HepG2 (cell line): ENCODE data around the gene HYOU1. TPM values are rescaled to one million over a fixed set of nuclear protein-coding genes. Genes with fewer than 3 reads are reported as not detected.

Experiments
- ATAC-seq: fragments of 200-7000 bp; cut with Tn5 transposase; 3 replicates; pipeline ENCODE4 v1.9.1; 2020; ENCODE audit warnings: mild to moderate bottlenecking, moderate library complexity
- BruUV-seq: library from RNA; stranded (reverse); fragments of 400-500 nt; replicated peaks from 2 replicates; lab custom pipeline; 2021; lab: Mats Ljungman, UMichigan
- CTCF ChIA-PET: fragments of 300-600 bp; formaldehyde crosslinking; extraction: SDS; loops from one replicate; lab custom pipeline; 2021; ENCODE audit warnings: low total read pairs, inconsistent platforms, low intra/inter-chr PET ratio; lab: Yijun Ruan, JAX
- POLR2A ChIA-PET: fragments of 350-600 bp; sonication (Branson Sonifier 250); formaldehyde crosslinking; loops from one replicate; lab custom pipeline; 2020; ENCODE audit warnings: antibody characterized with exemption, inconsistent platforms; lab: Yijun Ruan, JAX
- DNase-seq: peaks from one replicate; pipeline ENCODE4 v3.0.0-alpha.2; 2015; ENCODE audit warnings: low spot score
- FAIRE-seq: peaks from 3 replicates; lab custom pipeline; 2011; peaks lifted over from hg19 to GRCh38; lab: Jason Lieb, UNC
- H2AFZ ChIP-seq: one replicate; pipeline ENCODE4 v1.6.1; 2011; ENCODE audit warnings: low read length, inconsistent platforms
- H3K27ac ChIP-seq: fragments of 300-600 bp; 3 replicates; pipeline ENCODE4 v1.8.0; 2011; ENCODE audit warnings: mixed run types, mild to moderate bottlenecking, mixed read lengths, low read length, inconsistent platforms; ENCODE audit not compliant: insufficient read depth; ENCODE audit errors: extremely low read length
- H3K27me3 ChIP-seq, 2 experiments: fragments of 200-600 bp in 1 of 2; 2 replicates in 1 of 2; 3 replicates in 1 of 2; pipeline versions ENCODE4 v1.6.0 to v1.8.0; 2011; ENCODE audit warnings: low read length in 2 of 2, mild to moderate bottlenecking in 2 of 2, moderate library complexity in 2 of 2, inconsistent platforms in 1 of 2; ENCODE audit not compliant: insufficient read depth in 2 of 2, control insufficient read depth in 1 of 2
- H3K36me3 ChIP-seq, 2 experiments: fragments of 200-600 bp in 1 of 2; replicated peaks in 1 of 2; 2 replicates in 1 of 2; 3 replicates in 1 of 2; pipeline versions ENCODE4 v1.5.1 to v1.8.0; 2011; ENCODE audit warnings: low read length in 2 of 2, inconsistent platforms in 1 of 2; ENCODE audit not compliant: insufficient read depth in 2 of 2, control insufficient read depth in 1 of 2
- H3K4me1 ChIP-seq: 2 replicates; pipeline ENCODE4 v1.5.1; 2012; ENCODE audit warnings: low read length, inconsistent platforms; ENCODE audit not compliant: insufficient read depth
- H3K4me2 ChIP-seq: 2 replicates; pipeline ENCODE4 v1.6.0; 2011; ENCODE audit warnings: low read depth, low read length, inconsistent platforms
- H3K4me3 ChIP-seq, 3 experiments: fragments of 200-600 bp in 1 of 3; sonication (generic), shearing (Covaris generic) in 1 of 3; replicated peaks in 1 of 3; 2 replicates each; pipeline ENCODE4 v1.5.1; 2011 to 2016; ENCODE audit warnings: low read length in 3 of 3, inconsistent platforms in 2 of 3, low read depth in 2 of 3, mild to moderate bottlenecking in 2 of 3, control low read depth in 1 of 3, mixed read lengths in 1 of 3; ENCODE audit not compliant: insufficient read depth in 1 of 3
- H3K79me2 ChIP-seq: one replicate; pipeline ENCODE4 v1.6.1; 2011; ENCODE audit warnings: low read length, inconsistent platforms; ENCODE audit not compliant: insufficient read depth
- H3K9ac ChIP-seq: 2 replicates; pipeline ENCODE4 v1.6.0; 2011; ENCODE audit warnings: mild to moderate bottlenecking, low read depth, low read length, inconsistent platforms; ENCODE audit not compliant: insufficient read depth
- H3K9me3 ChIP-seq: 2 replicates; pipeline ENCODE4 v1.5.1; 2012; ENCODE audit warnings: mild to moderate bottlenecking, low read length
- H4K20me1 ChIP-seq: 2 replicates; pipeline ENCODE4 v1.6.0; 2011; ENCODE audit warnings: inconsistent platforms, mild to moderate bottlenecking, low read length, moderate library complexity; ENCODE audit not compliant: insufficient read depth
- CBX2 ChIP-seq, 2 experiments: fragments of 200-600 bp in 1 of 2; sonication (generic); formaldehyde crosslinking in 1 of 2; IDR thresholded peaks; 2 replicates each; pipeline versions ENCODE4 v1.7.0 to v1.8.1; 2018 to 2022; ENCODE audit warnings: low read depth in 2 of 2, low read length in 1 of 2, mild to moderate bottlenecking in 1 of 2, missing genetic modification reagents in 1 of 2
- CREB1 ChIP-seq, 2 experiments: fragments of 450-650 bp in 1 of 2; IDR thresholded peaks; 2 replicates each; pipeline ENCODE4 v1.6.1; 2016 to 2017; ENCODE audit warnings: control low read depth in 1 of 2, mild to moderate bottlenecking in 1 of 2, missing compliant biosample characterization in 1 of 2, missing genetic modification characterization in 1 of 2
- HNRNPL ChIP-seq: fragments of 200-400 bp; formaldehyde crosslinking; IDR thresholded peaks from 2 replicates; pipeline ENCODE4 v1.6.1; 2017; ENCODE audit warnings: mild to moderate bottlenecking, low read depth, low read length
- JUN ChIP-seq: sonication (generic); formaldehyde crosslinking; IDR thresholded peaks from 2 replicates; pipeline ENCODE4 v1.4.0; 2020; ENCODE audit warnings: mild to moderate bottlenecking, missing genetic modification reagents
- NFYB ChIP-seq: sonication (generic); formaldehyde crosslinking; IDR thresholded peaks from 2 replicates; pipeline ENCODE4 v1.4.0; 2020; ENCODE audit warnings: missing genetic modification reagents
- NRL ChIP-seq: sonication (generic); formaldehyde crosslinking; IDR thresholded peaks from 2 replicates; pipeline ENCODE4 v1.5.0; 2020; ENCODE audit warnings: missing genetic modification reagents, mild to moderate bottlenecking, moderate library complexity, borderline replicate concordance
- PPARG ChIP-seq: conservative IDR thresholded peaks from 2 replicates; pipeline ENCODE4 v1.6.1; 2016; ENCODE audit warnings: missing biosample characterization, missing genetic modification reagents
- YEATS4 ChIP-seq: sonication (generic); formaldehyde crosslinking; IDR thresholded peaks from 2 replicates; pipeline ENCODE4 v1.4.0; 2020; ENCODE audit warnings: missing genetic modification reagents, borderline replicate concordance
- ZNF317 ChIP-seq: sonication (generic); formaldehyde crosslinking; IDR thresholded peaks from 2 replicates; pipeline ENCODE4 v1.5.0; 2020; ENCODE audit warnings: mild to moderate bottlenecking, missing genetic modification reagents
- ZNF709 ChIP-seq: sonication (generic); formaldehyde crosslinking; IDR thresholded peaks from 2 replicates; pipeline ENCODE4 v1.5.0; 2020; ENCODE audit warnings: mild to moderate bottlenecking, missing genetic modification reagents
- WGBS: methylation state at CpG from one replicate; pipeline ENCODE4 v1.1.6; 2017; ENCODE audit warnings: low lambda C conversion rate; 5-methylcytosine and 5-hydroxymethylcytosine counted together
- in situ Hi-C: cut with HindIII; loops from 2 replicates; pipeline ENCODE4 v1.10.0; 2017; ENCODE audit warnings: low pct_unique_long_range_greater_than_20kb; ENCODE audit not compliant: extremely low pct_ligation_motif_present
- intact Hi-C: fragments of 100-400 bp; cut with micrococcal nuclease; formaldehyde crosslinking; loops from one replicate; pipeline ENCODE4 v1.10.0; 2022; ENCODE audit not compliant: unreplicated experiment
- polyA plus RNA-seq, 8 experiments: library from polyadenylated mRNA; depleted of rRNA in 3 of 8; stranded (reverse) in 7 of 8; unstranded in 1 of 8; fragments of >200 nt; fragmentation: Illumina TruSeq in 4 of 8; extraction: Trizol in 4 of 8; gene quantifications; 2 replicates each; pipeline versions ENCODE4 v1.2.1 to v1.2.3, GENCODE V29; 2011 to 2016; ENCODE audit warnings: low read depth in 4 of 8, missing spikeins in 1 of 8, mixed read lengths in 1 of 8; ENCODE audit not compliant: insufficient read depth in 1 of 8
- total RNA-seq, 5 experiments: library from RNA; depleted of rRNA; stranded (reverse); fragments of >200 nt; fragmentation: Illumina TruSeq; extraction: Trizol; gene quantifications; 2 replicates each; pipeline ENCODE4 v1.2.3, GENCODE V29; 2016; ENCODE audit warnings: low read depth in 1 of 5
- TF ChIP-seq, protein P1 (sequence below): sonication (generic); formaldehyde crosslinking; IDR thresholded peaks from 2 replicates; pipeline ENCODE4 v1.5.0; 2020; ENCODE audit warnings: missing genetic modification reagents
- TF ChIP-seq, protein P2 (sequence below): sonication (generic); formaldehyde crosslinking; IDR thresholded peaks from 2 replicates; pipeline ENCODE4 v1.5.1; 2020; ENCODE audit warnings: missing genetic modification reagents, mild to moderate bottlenecking, borderline replicate concordance
- TF ChIP-seq, protein P3 (sequence below): sonication (generic); formaldehyde crosslinking; conservative IDR thresholded peaks from 2 replicates; pipeline ENCODE4 v1.8.0; 2022; ENCODE audit warnings: low read depth, missing genetic modification reagents
- TF ChIP-seq, protein P4 (sequence below): fragments of 450-650 bp; IDR thresholded peaks from 2 replicates; pipeline ENCODE4 v1.6.1; 2016
- TF ChIP-seq, protein P5 (sequence below): sonication (generic); formaldehyde crosslinking; IDR thresholded peaks from 2 replicates; pipeline ENCODE4 v1.4.0; 2020; ENCODE audit warnings: mild to moderate bottlenecking, low read depth, missing genetic modification reagents

Gene HYOU1
- total and polyA plus RNA-seq, 2 of the 13 experiments (the other 11 are each of a cell fraction or from before 2014, with no cell fraction given) = 127 to 155 TPM

DNA sequence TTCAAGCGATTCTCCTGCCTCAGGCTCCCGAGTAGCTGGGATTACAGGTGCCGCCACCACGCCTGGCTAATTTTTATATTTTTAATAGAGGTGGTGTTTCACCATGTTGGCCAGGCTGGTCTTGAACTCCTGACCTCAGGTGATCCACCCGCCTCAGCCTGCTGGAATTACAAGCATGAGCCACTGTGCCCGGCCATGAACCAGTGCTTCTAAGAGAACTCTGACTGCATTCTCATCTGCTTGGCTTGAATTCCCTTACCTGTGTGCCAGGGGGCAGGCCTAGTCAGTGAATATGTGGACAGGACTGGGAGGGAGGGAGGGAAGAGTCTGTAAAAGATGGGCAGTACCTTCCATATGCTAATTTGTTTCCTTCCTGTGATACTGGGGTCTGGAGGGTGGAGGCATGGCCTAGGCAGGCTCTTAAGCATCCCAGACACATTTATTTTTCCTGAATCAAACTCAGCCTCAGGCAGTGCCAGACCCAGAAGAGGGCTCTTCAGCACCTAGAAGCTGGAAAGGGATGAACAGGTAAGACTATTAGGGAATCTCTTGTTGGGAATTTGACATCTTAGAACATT is 45.4 kb downstream of the HYOU1 start (continued):
- TF ChIP-seq, protein P1, sequence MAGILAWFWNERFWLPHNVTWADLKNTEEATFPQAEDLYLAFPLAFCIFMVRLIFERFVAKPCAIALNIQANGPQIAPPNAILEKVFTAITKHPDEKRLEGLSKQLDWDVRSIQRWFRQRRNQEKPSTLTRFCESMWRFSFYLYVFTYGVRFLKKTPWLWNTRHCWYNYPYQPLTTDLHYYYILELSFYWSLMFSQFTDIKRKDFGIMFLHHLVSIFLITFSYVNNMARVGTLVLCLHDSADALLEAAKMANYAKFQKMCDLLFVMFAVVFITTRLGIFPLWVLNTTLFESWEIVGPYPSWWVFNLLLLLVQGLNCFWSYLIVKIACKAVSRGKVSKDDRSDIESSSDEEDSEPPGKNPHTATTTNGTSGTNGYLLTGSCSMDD (CRISPR knock-in tag) = no peak
- TF ChIP-seq, all 625 proteins: peak for 0

DNA sequence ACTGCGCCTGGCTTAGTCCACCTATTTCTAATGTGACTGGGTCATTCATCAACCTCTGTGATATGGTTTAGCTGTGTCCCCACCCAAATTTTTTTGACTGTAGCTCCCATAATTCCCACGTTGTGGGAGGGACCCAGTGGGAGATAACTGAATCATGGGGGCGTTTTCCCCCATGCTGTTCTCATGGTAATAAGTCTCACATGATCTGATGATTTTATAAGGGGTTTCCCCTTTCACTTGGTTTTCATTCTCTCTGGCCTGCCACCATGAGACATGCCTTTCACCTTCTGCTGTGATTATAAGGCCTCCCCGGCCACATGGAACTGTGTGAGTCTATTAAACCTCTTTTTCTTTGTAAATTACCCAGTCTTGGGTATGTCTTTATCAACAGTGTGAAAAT is 50.3 kb downstream of the HYOU1 start:
- ChIA-PET CTCF (no interaction called here), POLR2A (no interaction called here)
- no peak for FAIRE-seq
- Histone ChIP-seq H3K4me2 (no peak overlapping the region), H2AFZ (no peak overlapping the region), H3K27me3 (no peaks in the 10 kb centered on the region), H3K4me1 (no peaks in the 10 kb centered on the region), H3K4me3 (no peak overlapping the region), H3K9ac (no peak overlapping the region), H3K27ac (no peak overlapping the region), H3K79me2 (no peaks in the 10 kb centered on the region), H3K36me3 (peaks cover 8 to 40% of the 10 kb centered on the region in 2 experiments; a peak in 4 of 5 replicates), H4K20me1 (no peaks in the 10 kb centered on the region), H3K9me3 (no peaks in the 10 kb centered on the region)
- intact Hi-C loops = no loop called here
- 93% methylated on average over 4 of the region's 4 CpGs for WGBS
- in situ Hi-C loops = no loop called here
- no peak for ATAC-seq
- no TSS peak for BruUV-seq
- DNase-seq = no peak
- TF ChIP-seq CBX2 (IDR thresholded peaks at IDR 0.05; ENCODE audit: low read depth, low read length) = no peak
- TF ChIP-seq CBX2 (CRISPR knock-in tag; IDR thresholded peaks at IDR 0.05; ENCODE audit: low read depth) = no peak
- no peak for TF ChIP-seq PPARG
- no peak for TF ChIP-seq NRL (CRISPR knock-in tag)
- no peak for TF ChIP-seq CREB1 (IDR thresholded peaks at IDR 0.05)
- no peak for TF ChIP-seq CREB1 (CRISPR knock-in tag; IDR thresholded peaks at IDR 0.05)
- TF ChIP-seq ZNF317 (CRISPR knock-in tag) = no peak
- TF ChIP-seq, protein P2, sequence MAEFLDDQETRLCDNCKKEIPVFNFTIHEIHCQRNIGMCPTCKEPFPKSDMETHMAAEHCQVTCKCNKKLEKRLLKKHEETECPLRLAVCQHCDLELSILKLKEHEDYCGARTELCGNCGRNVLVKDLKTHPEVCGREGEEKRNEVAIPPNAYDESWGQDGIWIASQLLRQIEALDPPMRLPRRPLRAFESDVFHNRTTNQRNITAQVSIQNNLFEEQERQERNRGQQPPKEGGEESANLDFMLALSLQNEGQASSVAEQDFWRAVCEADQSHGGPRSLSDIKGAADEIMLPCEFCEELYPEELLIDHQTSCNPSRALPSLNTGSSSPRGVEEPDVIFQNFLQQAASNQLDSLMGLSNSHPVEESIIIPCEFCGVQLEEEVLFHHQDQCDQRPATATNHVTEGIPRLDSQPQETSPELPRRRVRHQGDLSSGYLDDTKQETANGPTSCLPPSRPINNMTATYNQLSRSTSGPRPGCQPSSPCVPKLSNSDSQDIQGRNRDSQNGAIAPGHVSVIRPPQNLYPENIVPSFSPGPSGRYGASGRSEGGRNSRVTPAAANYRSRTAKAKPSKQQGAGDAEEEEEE = no peak
- no peak for TF ChIP-seq YEATS4 (CRISPR knock-in tag)
- TF ChIP-seq NFYB (CRISPR knock-in tag) = no peak
- TF ChIP-seq, protein P3, sequence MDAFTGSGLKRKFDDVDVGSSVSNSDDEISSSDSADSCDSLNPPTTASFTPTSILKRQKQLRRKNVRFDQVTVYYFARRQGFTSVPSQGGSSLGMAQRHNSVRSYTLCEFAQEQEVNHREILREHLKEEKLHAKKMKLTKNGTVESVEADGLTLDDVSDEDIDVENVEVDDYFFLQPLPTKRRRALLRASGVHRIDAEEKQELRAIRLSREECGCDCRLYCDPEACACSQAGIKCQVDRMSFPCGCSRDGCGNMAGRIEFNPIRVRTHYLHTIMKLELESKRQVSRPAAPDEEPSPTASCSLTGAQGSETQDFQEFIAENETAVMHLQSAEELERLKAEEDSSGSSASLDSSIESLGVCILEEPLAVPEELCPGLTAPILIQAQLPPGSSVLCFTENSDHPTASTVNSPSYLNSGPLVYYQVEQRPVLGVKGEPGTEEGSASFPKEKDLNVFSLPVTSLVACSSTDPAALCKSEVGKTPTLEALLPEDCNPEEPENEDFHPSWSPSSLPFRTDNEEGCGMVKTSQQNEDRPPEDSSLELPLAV = no peak
- TF ChIP-seq, protein P4, sequence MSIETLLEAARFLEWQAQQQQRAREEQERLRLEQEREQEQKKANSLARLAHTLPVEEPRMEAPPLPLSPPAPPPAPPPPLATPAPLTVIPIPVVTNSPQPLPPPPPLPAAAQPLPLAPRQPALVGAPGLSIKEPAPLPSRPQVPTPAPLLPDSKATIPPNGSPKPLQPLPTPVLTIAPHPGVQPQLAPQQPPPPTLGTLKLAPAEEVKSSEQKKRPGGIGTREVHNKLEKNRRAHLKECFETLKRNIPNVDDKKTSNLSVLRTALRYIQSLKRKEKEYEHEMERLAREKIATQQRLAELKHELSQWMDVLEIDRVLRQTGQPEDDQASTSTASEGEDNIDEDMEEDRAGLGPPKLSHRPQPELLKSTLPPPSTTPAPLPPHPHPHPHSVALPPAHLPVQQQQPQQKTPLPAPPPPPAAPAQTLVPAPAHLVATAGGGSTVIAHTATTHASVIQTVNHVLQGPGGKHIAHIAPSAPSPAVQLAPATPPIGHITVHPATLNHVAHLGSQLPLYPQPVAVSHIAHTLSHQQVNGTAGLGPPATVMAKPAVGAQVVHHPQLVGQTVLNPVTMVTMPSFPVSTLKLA = no peak
- no peak for TF ChIP-seq ZNF709 (CRISPR knock-in tag)
- TF ChIP-seq HNRNPL = no peak
- no peak for TF ChIP-seq JUN (CRISPR knock-in tag)
- TF ChIP-seq, protein P5, sequence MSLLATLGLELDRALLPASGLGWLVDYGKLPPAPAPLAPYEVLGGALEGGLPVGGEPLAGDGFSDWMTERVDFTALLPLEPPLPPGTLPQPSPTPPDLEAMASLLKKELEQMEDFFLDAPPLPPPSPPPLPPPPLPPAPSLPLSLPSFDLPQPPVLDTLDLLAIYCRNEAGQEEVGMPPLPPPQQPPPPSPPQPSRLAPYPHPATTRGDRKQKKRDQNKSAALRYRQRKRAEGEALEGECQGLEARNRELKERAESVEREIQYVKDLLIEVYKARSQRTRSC (CRISPR knock-in tag) = no peak
